ENCODE data around the gene NCAM1. TPM values are rescaled to one million over a fixed set of nuclear protein-coding genes. Genes with fewer than 3 reads are reported as not detected.

Gene NCAM1
- total and polyA plus RNA-seq, 9 of the 15 experiments (the other 6 are each of a cell fraction or from before 2014, with no cell fraction given) = 0.09 to 0.23 TPM; not detected in 7

DNA sequence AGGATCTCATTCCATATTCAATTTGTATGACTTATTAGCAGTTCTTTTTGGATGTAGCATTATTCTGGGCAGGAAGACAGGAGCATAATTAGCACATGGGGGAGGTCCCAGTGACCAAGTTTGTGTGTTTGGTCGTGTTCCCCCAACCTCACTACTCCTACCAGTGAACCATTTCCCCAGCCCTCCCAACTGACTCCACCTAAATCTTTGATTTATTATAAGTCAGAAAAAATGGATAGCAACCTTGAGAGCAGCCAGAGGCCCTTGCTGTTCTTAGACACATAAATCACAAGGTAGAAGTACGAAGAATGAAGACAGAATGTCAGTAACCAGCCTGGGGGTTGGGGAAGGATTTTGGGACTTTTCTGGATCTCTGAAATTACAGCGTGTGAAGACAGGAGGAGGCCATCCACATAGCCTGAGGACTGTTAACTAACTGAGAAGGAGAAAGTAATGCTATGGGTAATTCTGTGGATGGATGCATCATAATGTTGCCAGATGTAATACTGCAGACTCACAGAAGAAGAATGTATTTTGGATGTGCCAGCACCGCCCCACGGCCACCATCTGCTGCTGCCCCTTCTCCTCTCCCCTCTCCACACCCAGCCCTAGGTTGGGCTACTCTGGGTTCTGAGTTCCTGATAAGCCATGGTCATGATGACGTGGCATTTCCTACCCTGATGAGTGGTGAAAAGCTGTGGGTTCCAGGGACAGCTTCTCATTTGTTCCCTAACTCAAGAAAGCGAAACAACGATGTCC lies 228.9 kb downstream of the NCAM1 start:
- BruUV-seq (replicated peaks) = no TSS peak
- H3K27me3 ChIP-seq (ENCODE audit: control insufficient read depth in 2 of 2, insufficient read depth in 2 of 2, low read length in 2 of 2) = peaks cover 7 to 11% of the 10 kb centered on the region in 2 experiments; a peak in 4 of 5 replicates
- TF ChIP-seq DPF2 (IDR thresholded peaks at IDR 0.05) (peak; percentile 68), NFE2 (IDR thresholded peaks at IDR 0.05; ENCODE audit: low read depth) (peak; percentile 91), MTF1 (CRISPR knock-in tag; IDR thresholded peaks at IDR 0.05; ENCODE audit: borderline replicate concordance) (no peak), PKNOX1 (IDR thresholded peaks at IDR 0.05) (no peak), FOSL1 (tag; conservative IDR thresholded peaks at IDR 0.05) (peak; percentile 63), ZNF717 (CRISPR knock-in tag; IDR thresholded peaks at IDR 0.05) (no peak), MAFG (tag; conservative IDR thresholded peaks at IDR 0.05) (peak; percentile 98), TRIM24 (IDR thresholded peaks at IDR 0.05) (no peak), MEF2D (tag; conservative IDR thresholded peaks at IDR 0.05; ENCODE audit: low read depth) (no peak), ZNF316 (IDR thresholded peaks at IDR 0.05) (peak; percentile 97), ZNF146 (CRISPR knock-in tag; IDR thresholded peaks at IDR 0.05; ENCODE audit: unreplicated experiment) (no peak), ARID1B (IDR thresholded peaks at IDR 0.05) (peak; percentile 41), ZNF23 (CRISPR knock-in tag; IDR thresholded peaks at IDR 0.05) (no peak), BACH1 (tag; IDR thresholded peaks at IDR 0.05) (0 out of 2 replicates have a peak, but pooled peaks have one; percentile 43), HDAC8 (tag; IDR thresholded peaks at IDR 0.05) (no peak), TAF9B (IDR thresholded peaks at IDR 0.05; ENCODE audit: partially characterized antibody) (peak; percentile 13)
- TF ChIP-seq, protein P1, sequence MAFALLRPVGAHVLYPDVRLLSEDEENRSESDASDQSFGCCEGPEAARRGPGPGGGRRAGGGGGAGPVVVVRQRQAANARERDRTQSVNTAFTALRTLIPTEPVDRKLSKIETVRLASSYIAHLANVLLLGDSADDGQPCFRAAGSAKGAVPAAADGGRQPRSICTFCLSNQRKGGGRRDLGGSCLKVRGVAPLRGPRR (CRISPR knock-in tag; IDR thresholded peaks at IDR 0.05) = no peak
- TF ChIP-seq, protein P2, sequence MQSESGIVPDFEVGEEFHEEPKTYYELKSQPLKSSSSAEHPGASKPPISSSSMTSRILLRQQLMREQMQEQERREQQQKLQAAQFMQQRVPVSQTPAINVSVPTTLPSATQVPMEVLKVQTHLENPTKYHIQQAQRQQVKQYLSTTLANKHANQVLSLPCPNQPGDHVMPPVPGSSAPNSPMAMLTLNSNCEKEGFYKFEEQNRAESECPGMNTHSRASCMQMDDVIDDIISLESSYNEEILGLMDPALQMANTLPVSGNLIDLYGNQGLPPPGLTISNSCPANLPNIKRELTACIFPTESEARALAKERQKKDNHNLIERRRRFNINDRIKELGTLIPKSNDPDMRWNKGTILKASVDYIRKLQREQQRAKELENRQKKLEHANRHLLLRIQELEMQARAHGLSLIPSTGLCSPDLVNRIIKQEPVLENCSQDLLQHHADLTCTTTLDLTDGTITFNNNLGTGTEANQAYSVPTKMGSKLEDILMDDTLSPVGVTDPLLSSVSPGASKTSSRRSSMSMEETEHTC (IDR thresholded peaks at IDR 0.05) = no peak
- TF ChIP-seq, protein P3, sequence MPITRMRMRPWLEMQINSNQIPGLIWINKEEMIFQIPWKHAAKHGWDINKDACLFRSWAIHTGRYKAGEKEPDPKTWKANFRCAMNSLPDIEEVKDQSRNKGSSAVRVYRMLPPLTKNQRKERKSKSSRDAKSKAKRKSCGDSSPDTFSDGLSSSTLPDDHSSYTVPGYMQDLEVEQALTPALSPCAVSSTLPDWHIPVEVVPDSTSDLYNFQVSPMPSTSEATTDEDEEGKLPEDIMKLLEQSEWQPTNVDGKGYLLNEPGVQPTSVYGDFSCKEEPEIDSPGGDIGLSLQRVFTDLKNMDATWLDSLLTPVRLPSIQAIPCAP (CRISPR knock-in tag; IDR thresholded peaks at IDR 0.05; ENCODE audit: borderline replicate concordance) = no peak

More for the DNA sequence above, 228.9 kb downstream of the NCAM1 start:
- peak; percentile 57 to 77 (median 62) for DNase-seq (ENCODE audit: extremely low read depth in 1 of 4, low spot score in 3 of 4)
- FAIRE-seq = peak; percentile 84
- Histone ChIP-seq H3K9me3 (replicated peaks; ENCODE audit: control insufficient read depth, insufficient read depth, low read depth, low read length) (no peaks in the 10 kb centered on the region), H3K4me3 (no peak overlapping the region), H3K9ac (ENCODE audit: insufficient read depth in 1 of 2, low read depth in 2 of 2, low read length in 2 of 2) (no peak overlapping the region), H4K20me1 (replicated peaks; ENCODE audit: control insufficient read depth, insufficient read depth, low read length) (no peaks in the 10 kb centered on the region), H3K36me3 (ENCODE audit: control insufficient read depth, insufficient read depth, low read length) (no peaks in the 10 kb centered on the region), H3K79me2 (ENCODE audit: control insufficient read depth, insufficient read depth, low read length) (no peaks in the 10 kb centered on the region), H3K9me1 (ENCODE audit: control insufficient read depth, insufficient read depth, low read length) (no peaks in the 10 kb centered on the region), H3K4me1 (replicated peaks in 1 of 2; ENCODE audit: control insufficient read depth in 2 of 2, insufficient read depth in 2 of 2, low read length in 2 of 2) (peaks cover 4 to 17% of the 10 kb centered on the region in 2 experiments; a peak in 2 of 5 replicates), H2AFZ (ENCODE audit: low read depth, low read length) (peak overlapping the region; percentile 67), H3K27ac (ENCODE audit: extremely low read depth, low read depth, low read length) (no peak overlapping the region; the same call in 2 of the 3 replicates), H3K4me2 (ENCODE audit: insufficient read depth, low read length) (peak overlapping the region; percentile 60)
- ATAC-seq = peak; percentile 94
- WGBS (ENCODE audit: insufficient coverage, low coverage, missing lambda C conversion rate) = 10% methylated on average over 8 of the region's 8 CpGs
- intact Hi-C loops (cut with micrococcal nuclease) = no loop called here
- POLR2A ChIA-PET = no interaction called here
- in situ Hi-C loops (cut with MboI) = no loop called here
- CTCF ChIA-PET (ENCODE audit: low intra/inter-chr PET ratio) = no interaction called here

Data from K562 (cell line).